A549 (cell line): Measurements from ENCODE around the gene AIG1.

Experiments used
- CHD4 ChIP-seq: fragments of 200-600 bp; sonication (generic); IDR thresholded peaks from 2 replicates; pipeline ENCODE4 v1.6.1; 2016; ENCODE audit warnings: antibody characterized with exemption, mild to moderate bottlenecking, borderline replicate concordance
- EP300 ChIP-seq, 2 experiments: fragments of >200 bp; sonication (Bioruptor Twin); formaldehyde crosslinking; IDR thresholded peaks; 2 replicates in 1 of 2; 3 replicates in 1 of 2; pipeline ENCODE4 v1.6.1; 2016 to 2017
- ESRRA ChIP-seq: fragments of 150-350 bp; IDR thresholded peaks from 2 replicates; pipeline ENCODE4 v1.6.1; 2014; ENCODE audit warnings: mild to moderate bottlenecking, low read length, borderline replicate concordance
- JUN ChIP-seq, 2 experiments: fragments of >200 bp; sonication (Bioruptor Twin); formaldehyde crosslinking; IDR thresholded peaks; 2 replicates in 1 of 2; 3 replicates in 1 of 2; pipeline ENCODE4 v1.6.1; 2016 to 2017
- KDM5A ChIP-seq: fragments of 200-600 bp; sonication (generic); IDR thresholded peaks from 2 replicates; pipeline ENCODE4 v1.6.1; 2016; ENCODE audit warnings: antibody characterized with exemption, mild to moderate bottlenecking
- MAZ ChIP-seq: fragments of 150-350 bp; IDR thresholded peaks from 2 replicates; pipeline ENCODE4 v1.6.1; 2014; ENCODE audit warnings: antibody characterized with exemption, low read depth, low read length, borderline replicate concordance
- MYC ChIP-seq: IDR thresholded peaks from 2 replicates; pipeline ENCODE4 v1.6.1; 2012; ENCODE audit warnings: mild to moderate bottlenecking, inconsistent platforms, low read length, improper control_type of control experiment, borderline replicate concordance
- POLR2A ChIP-seq: IDR thresholded peaks from 2 replicates; pipeline ENCODE4 v1.6.1; 2012; ENCODE audit warnings: mild to moderate bottlenecking, low read length
- RFX5 ChIP-seq: fragments of 450-650 bp; IDR thresholded peaks from 2 replicates; pipeline ENCODE4 v1.7.1; 2014; ENCODE audit warnings: antibody characterized with exemption, mild to moderate bottlenecking, moderate library complexity
- RNF2 ChIP-seq: fragments of 200-600 bp; sonication (generic); IDR thresholded peaks from 2 replicates; pipeline ENCODE4 v1.6.1; 2016; ENCODE audit warnings: low read depth, mild to moderate bottlenecking, antibody characterized with exemption, moderate library complexity, borderline replicate concordance
- TF ChIP-seq, protein P1 (sequence below): fragments of 200-600 bp; sonication (generic); IDR thresholded peaks from 2 replicates; pipeline ENCODE4 v1.6.1; 2016; ENCODE audit warnings: antibody characterized with exemption, mild to moderate bottlenecking, moderate library complexity
- TF ChIP-seq, protein P2 (sequence below): fragments of >200 bp; sonication (Bioruptor Twin); formaldehyde crosslinking; IDR thresholded peaks from 3 replicates; pipeline ENCODE4 v1.5.1; 2016
- TF ChIP-seq, protein P3 (sequence below): fragments of 450-650 bp; IDR thresholded peaks from 2 replicates; pipeline ENCODE4 v1.6.1; 2014; ENCODE audit warnings: antibody characterized with exemption

DNA sequence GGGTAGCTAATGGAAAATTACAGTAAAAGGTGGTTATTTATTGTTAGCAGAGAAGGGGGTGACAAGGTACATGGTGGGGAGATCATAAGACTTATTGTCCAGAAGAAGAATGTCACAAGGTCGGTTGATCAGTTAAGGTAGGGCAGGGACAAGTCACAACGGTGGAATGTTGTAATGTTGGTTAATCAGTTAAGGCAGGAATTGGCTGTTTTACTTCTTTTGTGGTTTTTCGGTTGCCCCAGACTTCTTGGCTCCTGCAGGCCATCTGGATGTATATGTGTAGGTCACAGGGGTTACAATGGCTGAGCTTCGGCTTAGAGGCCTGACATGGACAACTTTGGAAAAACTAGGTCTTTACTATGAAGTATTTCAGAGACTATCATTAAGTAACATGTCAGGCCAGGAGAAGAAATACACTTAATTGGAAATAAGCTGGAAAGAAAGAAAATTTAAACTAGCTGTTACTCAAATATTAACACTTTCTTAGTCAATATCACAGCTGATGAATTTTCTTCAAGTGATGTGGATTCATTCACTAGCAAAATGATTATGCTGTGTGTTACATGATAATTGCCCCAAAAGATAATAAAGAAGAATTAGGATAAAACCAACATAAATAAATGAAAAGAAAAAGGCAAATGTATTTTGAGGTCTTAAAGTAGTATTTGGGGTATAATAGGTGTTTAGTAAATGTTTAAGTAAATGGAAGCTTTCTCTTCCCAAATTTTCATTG, 4.4 kb downstream of the AIG1 start:
- TF ChIP-seq, protein P1, sequence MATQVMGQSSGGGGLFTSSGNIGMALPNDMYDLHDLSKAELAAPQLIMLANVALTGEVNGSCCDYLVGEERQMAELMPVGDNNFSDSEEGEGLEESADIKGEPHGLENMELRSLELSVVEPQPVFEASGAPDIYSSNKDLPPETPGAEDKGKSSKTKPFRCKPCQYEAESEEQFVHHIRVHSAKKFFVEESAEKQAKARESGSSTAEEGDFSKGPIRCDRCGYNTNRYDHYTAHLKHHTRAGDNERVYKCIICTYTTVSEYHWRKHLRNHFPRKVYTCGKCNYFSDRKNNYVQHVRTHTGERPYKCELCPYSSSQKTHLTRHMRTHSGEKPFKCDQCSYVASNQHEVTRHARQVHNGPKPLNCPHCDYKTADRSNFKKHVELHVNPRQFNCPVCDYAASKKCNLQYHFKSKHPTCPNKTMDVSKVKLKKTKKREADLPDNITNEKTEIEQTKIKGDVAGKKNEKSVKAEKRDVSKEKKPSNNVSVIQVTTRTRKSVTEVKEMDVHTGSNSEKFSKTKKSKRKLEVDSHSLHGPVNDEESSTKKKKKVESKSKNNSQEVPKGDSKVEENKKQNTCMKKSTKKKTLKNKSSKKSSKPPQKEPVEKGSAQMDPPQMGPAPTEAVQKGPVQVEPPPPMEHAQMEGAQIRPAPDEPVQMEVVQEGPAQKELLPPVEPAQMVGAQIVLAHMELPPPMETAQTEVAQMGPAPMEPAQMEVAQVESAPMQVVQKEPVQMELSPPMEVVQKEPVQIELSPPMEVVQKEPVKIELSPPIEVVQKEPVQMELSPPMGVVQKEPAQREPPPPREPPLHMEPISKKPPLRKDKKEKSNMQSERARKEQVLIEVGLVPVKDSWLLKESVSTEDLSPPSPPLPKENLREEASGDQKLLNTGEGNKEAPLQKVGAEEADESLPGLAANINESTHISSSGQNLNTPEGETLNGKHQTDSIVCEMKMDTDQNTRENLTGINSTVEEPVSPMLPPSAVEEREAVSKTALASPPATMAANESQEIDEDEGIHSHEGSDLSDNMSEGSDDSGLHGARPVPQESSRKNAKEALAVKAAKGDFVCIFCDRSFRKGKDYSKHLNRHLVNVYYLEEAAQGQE = no peak
- TF ChIP-seq RFX5 = no peak
- no peak for TF ChIP-seq POLR2A
- TF ChIP-seq, protein P2, sequence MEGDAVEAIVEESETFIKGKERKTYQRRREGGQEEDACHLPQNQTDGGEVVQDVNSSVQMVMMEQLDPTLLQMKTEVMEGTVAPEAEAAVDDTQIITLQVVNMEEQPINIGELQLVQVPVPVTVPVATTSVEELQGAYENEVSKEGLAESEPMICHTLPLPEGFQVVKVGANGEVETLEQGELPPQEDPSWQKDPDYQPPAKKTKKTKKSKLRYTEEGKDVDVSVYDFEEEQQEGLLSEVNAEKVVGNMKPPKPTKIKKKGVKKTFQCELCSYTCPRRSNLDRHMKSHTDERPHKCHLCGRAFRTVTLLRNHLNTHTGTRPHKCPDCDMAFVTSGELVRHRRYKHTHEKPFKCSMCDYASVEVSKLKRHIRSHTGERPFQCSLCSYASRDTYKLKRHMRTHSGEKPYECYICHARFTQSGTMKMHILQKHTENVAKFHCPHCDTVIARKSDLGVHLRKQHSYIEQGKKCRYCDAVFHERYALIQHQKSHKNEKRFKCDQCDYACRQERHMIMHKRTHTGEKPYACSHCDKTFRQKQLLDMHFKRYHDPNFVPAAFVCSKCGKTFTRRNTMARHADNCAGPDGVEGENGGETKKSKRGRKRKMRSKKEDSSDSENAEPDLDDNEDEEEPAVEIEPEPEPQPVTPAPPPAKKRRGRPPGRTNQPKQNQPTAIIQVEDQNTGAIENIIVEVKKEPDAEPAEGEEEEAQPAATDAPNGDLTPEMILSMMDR = no peak
- no peak for TF ChIP-seq MYC
- no peak for TF ChIP-seq KDM5A
- TF ChIP-seq EP300 (IDR thresholded peaks at IDR 0.05) = no peak
- TF ChIP-seq ESRRA = no peak
- TF ChIP-seq RNF2 = no peak
- TF ChIP-seq, protein P3, sequence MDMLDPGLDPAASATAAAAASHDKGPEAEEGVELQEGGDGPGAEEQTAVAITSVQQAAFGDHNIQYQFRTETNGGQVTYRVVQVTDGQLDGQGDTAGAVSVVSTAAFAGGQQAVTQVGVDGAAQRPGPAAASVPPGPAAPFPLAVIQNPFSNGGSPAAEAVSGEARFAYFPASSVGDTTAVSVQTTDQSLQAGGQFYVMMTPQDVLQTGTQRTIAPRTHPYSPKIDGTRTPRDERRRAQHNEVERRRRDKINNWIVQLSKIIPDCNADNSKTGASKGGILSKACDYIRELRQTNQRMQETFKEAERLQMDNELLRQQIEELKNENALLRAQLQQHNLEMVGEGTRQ = no peak
- TF ChIP-seq JUN (IDR thresholded peaks at IDR 0.05) = no peak
- no peak for TF ChIP-seq CHD4
- TF ChIP-seq MAZ = no peak
